Gastrocnemius medialis (tissue), 4 donors: ENCODE measurements around the gene SGCD.

Experiments
- CTCF ChIP-seq, 5 experiments: fragments of 450-650 bp in 3 of 5; fragments of 200-600 bp in 2 of 5; sonication (generic) in 2 of 5; IDR thresholded peaks in 4 of 5; conservative IDR thresholded peaks in 1 of 5; 1 replicate in 4 of 5; 2 replicates in 1 of 5; pipeline ENCODE4 v1.5.1; 2016 to 2019; ENCODE audit warnings: antibody characterized with exemption in 5 of 5, mild to moderate bottlenecking in 3 of 5, moderate library complexity in 3 of 5
- POLR2A ChIP-seq, 2 donors: fragments of 450-650 bp; IDR thresholded peaks; one replicate each; pipeline ENCODE4 v1.6.1; 2017; ENCODE audit warnings: antibody characterized with exemption in 2 of 2, mild to moderate bottlenecking in 2 of 2, moderate library complexity in 2 of 2

- no peak for TF ChIP-seq POLR2A (IDR thresholded peaks at IDR 0.05)
- no peak for TF ChIP-seq CTCF (IDR thresholded peaks at IDR 0.05 in 4 of 5, conservative IDR thresholded peaks at IDR 0.05 in 1 of 5)
These were observed 202.9 kb downstream of the SGCD start for GRCh38 chr5:156529892-156530291.
